Pulmonary artery endothelial cell (primary cell): ENCODE data around the gene MNS1. TPM values are rescaled to one million over a fixed set of nuclear protein-coding genes. Genes with fewer than 3 reads are reported as not detected.

Experiments
- total RNA-seq: library from RNA; depleted of rRNA; stranded (reverse); fragments of >200 nt; gene quantifications from 2 replicates; pipeline ENCODE4 v1.2.3, GENCODE V29; 2014

Gene MNS1
- total RNA-seq, 1 donor from 2014 or later, result 0.92 TPM

Other genes with a start within 250 kb of the MNS1 start
- gene RFX7, start 221.3 kb downstream of the MNS1 start, total RNA-seq, result 4.2 and 4.9 TPM in 2 replicates
- 1.2 and 1.6 TPM in 2 replicates for gene TEX9, start 99.7 kb downstream of the MNS1 start, total RNA-seq